Left lung (tissue), 10 donors: ENCODE measurements around the gene CYTH2. TPM values are rescaled to one million over a fixed set of nuclear protein-coding genes. Genes with fewer than 3 reads are reported as not detected.

Source experiments
- ATAC-seq: fragments of 200-7000 bp; cut with Tn5 transposase; one replicate; pipeline ENCODE4 v1.9.1; 2020; ENCODE audit warnings: moderate library complexity
- DNase-seq, 4 donors: peaks; one replicate each; pipeline ENCODE4 v3.0.0-alpha.2; 2013 to 2020
- H3K27ac ChIP-seq, 2 donors: fragments of 200-600 bp; sonication (generic) in 1 of 2; one replicate each; pipeline versions ENCODE4 v1.5.0 to v1.8.0; 2020 to 2021
- H3K27me3 ChIP-seq, 2 donors: fragments of 200-600 bp; sonication (generic) in 1 of 2; one replicate each; pipeline versions ENCODE4 v1.5.0 to v1.8.0; 2020 to 2021
- H3K36me3 ChIP-seq, 2 donors: fragments of 200-600 bp; sonication (generic) in 1 of 2; one replicate each; pipeline versions ENCODE4 v1.5.0 to v1.8.0; 2020 to 2021
- H3K4me1 ChIP-seq, 2 donors: fragments of 200-600 bp; one replicate each; pipeline ENCODE4 v1.8.0; 2021
- H3K4me3 ChIP-seq, 2 donors: fragments of 200-600 bp; sonication (generic) in 1 of 2; one replicate each; pipeline versions ENCODE4 v1.5.0 to v1.8.0; 2020 to 2021; ENCODE audit warnings: mild to moderate bottlenecking in 1 of 2
- H3K9me3 ChIP-seq, 2 donors: fragments of 200-600 bp; sonication (generic) in 1 of 2; one replicate each; pipeline versions ENCODE4 v1.5.0 to v1.8.0; 2020 to 2021
- CTCF ChIP-seq, 2 donors: fragments of 200-600 bp; sonication (generic) in 1 of 2; IDR thresholded peaks; one replicate each; pipeline versions ENCODE4 v1.5.0 to v1.8.0; 2021; ENCODE audit warnings: antibody characterized with exemption in 2 of 2
- intact Hi-C, 2 donors: fragments of 100-400 bp; cut with DNase I; formaldehyde crosslinking; loops; one replicate each; pipeline versions ENCODE4 v1.11.2 to v1.14.2; 2022
- polyA plus RNA-seq, 6 donors: library from polyadenylated mRNA; unstranded; fragments of 120-200 nt; gene quantifications; one replicate each; pipeline ENCODE4 v1.2.1, GENCODE V29; 2013; ENCODE audit not compliant: insufficient read length in 6 of 6
- total RNA-seq, 2 donors: library from RNA; stranded (reverse); fragmentation: NEBNext Ultra II Directional; extraction: Animal tissue kit (Norgen Biotek cat#: 25700); gene quantifications; one replicate each; pipeline ENCODE4 v1.2.1, GENCODE V29; 2021
- donor health status: DM: no; HTN: yes; CAD: no.
- donor health status: DM: no; HTN: no; CAD: no.

The CYTH2 gene
- total and polyA plus RNA-seq, 8 donors, result 49.8 to 108 (median 88.7) TPM

- ATAC-seq (no peak), DNase-seq (peak in 1 of 4 donors; percentile 68)
- intact Hi-C loops, result no loop called here
- Histone ChIP-seq H3K4me3 (no peak within 1 kb of the TSS), H3K9me3 (no peaks in the 10 kb centered on the region), H3K27me3 (no peaks in the 10 kb centered on the region), H3K27ac (no peak within 1 kb of the TSS), H3K4me1 (no peaks in the 10 kb centered on the region), H3K36me3 (peaks cover 0 to 74% of the 10 kb centered on the region in 2 donors)
- TF ChIP-seq CTCF (IDR thresholded peaks at IDR 0.05), result no peak
Observed at GRCh38 chr19:48455171-48455907, 13.8 kb upstream of the CYTH2 start, which contains the start of gene KCNJ14. Gene KCNJ14, plus strand, starts transcription at chr19:48455574. Its CDS starts 6,151 bp downstream, at chr19:48461725.

GRCh38 chr19:48455908-48456562 lies 13.1 kb upstream of the CYTH2 start:
- DNase-seq, result peak in 1 of 4 donors; percentile 63
- Histone ChIP-seq H3K36me3 (peaks cover 0 to 67% of the 10 kb centered on the region in 2 donors), H3K27ac (no peak overlapping the region), H3K4me3 (no peak overlapping the region), H3K9me3 (no peaks in the 10 kb centered on the region), H3K4me1 (no peaks in the 10 kb centered on the region), H3K27me3 (no peaks in the 10 kb centered on the region)
- intact Hi-C loops, result no loop called here
- no peak for ATAC-seq
- TF ChIP-seq CTCF (IDR thresholded peaks at IDR 0.05), result no peak

GRCh38 chr19:48456864-48457263 lies 12.3 kb upstream of the CYTH2 start:
- H3K36me3 ChIP-seq, result peaks cover 0 to 62% of the 10 kb centered on the region in 2 donors
- H3K9me3 ChIP-seq, result no peaks in the 10 kb centered on the region
- DNase-seq (peak in 1 of 4 donors; percentile 14), ATAC-seq (no peak)
- H3K4me3 ChIP-seq, result no peak overlapping the region
- no peak for TF ChIP-seq CTCF (IDR thresholded peaks at IDR 0.05)
- no peaks in the 10 kb centered on the region for H3K27me3 ChIP-seq
- intact Hi-C loops, result no loop called here
- no peak overlapping the region for H3K27ac ChIP-seq
- H3K4me1 ChIP-seq, result no peaks in the 10 kb centered on the region

GRCh38 chr19:48458016-48458415 lies 11.2 kb upstream of the CYTH2 start:
- Histone ChIP-seq H3K27me3 (no peaks in the 10 kb centered on the region), H3K4me3 (no peak overlapping the region), H3K27ac (no peak overlapping the region), H3K9me3 (no peaks in the 10 kb centered on the region), H3K4me1 (no peaks in the 10 kb centered on the region), H3K36me3 (peaks cover 0 to 56% of the 10 kb centered on the region in 2 donors)
- DNase-seq, result no peak
- ATAC-seq, result no peak
- no peak for TF ChIP-seq CTCF (IDR thresholded peaks at IDR 0.05)
- intact Hi-C loops, result no loop called here

GRCh38 chr19:48461651-48461981 lies 7.6 kb upstream of the CYTH2 start:
- TF ChIP-seq CTCF (IDR thresholded peaks at IDR 0.05), result no peak
- peaks cover 0 to 24% of the 10 kb centered on the region in 2 donors for H3K36me3 ChIP-seq
- ATAC-seq (no peak), DNase-seq (no peak)
- intact Hi-C loops, result no loop called here
- H3K9me3 ChIP-seq, result no peaks in the 10 kb centered on the region
- no peak overlapping the region for H3K27ac ChIP-seq
- no peaks in the 10 kb centered on the region for H3K27me3 ChIP-seq
- H3K4me3 ChIP-seq, result no peak overlapping the region
- H3K4me1 ChIP-seq, result no peaks in the 10 kb centered on the region
